GM13976 (cell line): Measurements from ENCODE around the gene FYB1.

Experiments used
- DNase-seq: peaks from one replicate; pipeline ENCODE4 v3.0.0; 2012; ENCODE audit warnings: low spot score
- CTCF ChIP-seq: IDR thresholded peaks from 2 replicates; pipeline ENCODE4 v1.5.1; 2012; ENCODE audit warnings: borderline replicate concordance, mild to moderate bottlenecking; ENCODE audit not compliant: insufficient read depth; ENCODE audit errors: extremely low read depth, missing control alignments, control extremely low read depth
- in situ Hi-C: fragments of 300-500 bp; cut with MboI; formaldehyde crosslinking; loops from one replicate; pipeline ENCODE4 v1.12.0; 2022; ENCODE audit warnings: low sequenced_read_pairs, mixed read lengths, inconsistent platforms; ENCODE audit not compliant: unreplicated experiment

Gene FYB1

GRCh38 chr5:39157701-39158100 is 61.7 kb downstream of the FYB1 start:
- no peak for TF ChIP-seq CTCF
- no peak for DNase-seq
- in situ Hi-C loops = no loop called here

GRCh38 chr5:39156082-39156481 is 63.3 kb downstream of the FYB1 start:
- DNase-seq = no peak
- in situ Hi-C loops = no loop called here
- TF ChIP-seq CTCF = no peak

- no peak for DNase-seq
- TF ChIP-seq CTCF = no peak
- in situ Hi-C loops = no loop called here
Measured at GRCh38 chr5:39151745-39152144, 67.6 kb downstream of the FYB1 start.

- DNase-seq = no peak
- in situ Hi-C loops = no loop called here
- TF ChIP-seq CTCF = no peak
Measured at GRCh38 chr5:39149966-39150365, 69.4 kb downstream of the FYB1 start.

- TF ChIP-seq CTCF = no peak
- in situ Hi-C loops = no loop called here
- no peak for DNase-seq
Measured at GRCh38 chr5:39148983-39149534, 70.3 kb downstream of the FYB1 start.

GRCh38 chr5:39146831-39147540 is 72.4 kb downstream of the FYB1 start:
- no peak for TF ChIP-seq CTCF
- no peak for DNase-seq
- in situ Hi-C loops = no loop called here
